GM19239 (cell line): Measurements from ENCODE around the gene PRPH.
"Not testable (repeated sequence)": the region's sequence is repeated elsewhere in the genome, so short reads cannot be mapped to it uniquely, and the experiment has no call there.

Experiments used
- DNase-seq: peaks from one replicate; pipeline ENCODE4 v3.0.0; 2011; ENCODE audit warnings: low spot score; ENCODE audit not compliant: insufficient read length
- FAIRE-seq: peaks from 2 replicates; lab custom pipeline; 2011; peaks lifted over from hg19 to GRCh38; lab: Jason Lieb, UNC

The PRPH gene

DNA sequence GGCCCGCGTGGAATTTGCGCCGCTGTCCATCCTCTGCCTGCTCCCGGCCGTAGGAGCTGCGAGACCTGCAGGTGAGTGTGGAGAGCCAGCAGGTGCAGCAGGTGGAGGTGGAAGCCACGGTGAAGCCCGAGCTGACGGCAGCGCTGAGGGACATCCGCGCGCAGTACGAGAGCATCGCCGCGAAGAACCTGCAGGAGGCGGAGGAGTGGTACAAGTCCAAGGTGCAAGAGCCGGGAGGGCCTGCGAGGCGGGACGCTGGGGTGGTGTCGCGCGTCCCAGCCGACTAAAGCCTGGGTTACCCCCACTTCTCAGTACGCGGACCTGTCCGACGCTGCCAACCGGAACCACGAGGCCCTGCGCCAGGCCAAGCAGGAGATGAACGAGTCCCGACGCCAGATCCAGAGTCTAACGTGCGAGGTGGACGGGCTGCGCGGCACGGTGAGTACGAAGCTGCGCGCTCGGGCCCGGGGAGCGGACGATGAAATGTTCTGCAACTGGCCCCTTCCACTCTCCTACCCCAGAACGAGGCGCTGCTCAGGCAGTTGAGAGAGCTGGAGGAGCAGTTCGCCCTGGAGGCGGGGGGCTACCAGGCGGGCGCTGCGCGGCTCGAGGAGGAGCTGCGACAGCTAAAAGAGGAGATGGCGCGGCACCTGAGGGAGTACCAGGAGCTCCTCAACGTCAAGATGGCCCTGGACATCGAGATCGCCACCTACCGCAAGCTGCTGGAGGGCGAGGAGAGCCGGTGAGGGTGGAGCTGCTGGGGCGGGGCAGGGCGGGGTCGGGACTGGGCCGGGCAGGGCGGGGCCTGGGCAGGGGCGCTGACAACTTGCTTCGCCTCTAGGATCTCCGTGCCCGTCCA lies 2.1 kb downstream of the PRPH start:
- FAIRE-seq (no peak), DNase-seq (no peak)

DNA sequence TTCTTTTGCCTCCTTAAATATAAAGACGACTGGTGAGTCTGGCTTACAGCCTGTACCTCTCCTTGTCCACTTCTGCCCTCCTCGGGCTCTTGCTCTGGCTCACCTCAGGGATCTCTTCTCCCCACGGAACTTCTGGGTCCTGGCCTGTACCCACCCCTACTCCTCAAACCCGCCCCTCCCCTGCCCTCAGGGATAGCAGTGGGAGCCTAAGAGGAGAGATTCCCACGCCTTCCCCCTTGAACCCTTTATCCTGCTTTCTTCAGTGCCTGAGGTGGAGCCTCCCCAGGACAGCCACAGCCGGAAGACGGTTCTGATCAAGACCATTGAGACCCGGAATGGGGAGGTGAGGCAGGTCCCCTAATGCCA lies 2.7 kb downstream of the PRPH start:
- DNase-seq, result no peak
- no peak for FAIRE-seq

DNA sequence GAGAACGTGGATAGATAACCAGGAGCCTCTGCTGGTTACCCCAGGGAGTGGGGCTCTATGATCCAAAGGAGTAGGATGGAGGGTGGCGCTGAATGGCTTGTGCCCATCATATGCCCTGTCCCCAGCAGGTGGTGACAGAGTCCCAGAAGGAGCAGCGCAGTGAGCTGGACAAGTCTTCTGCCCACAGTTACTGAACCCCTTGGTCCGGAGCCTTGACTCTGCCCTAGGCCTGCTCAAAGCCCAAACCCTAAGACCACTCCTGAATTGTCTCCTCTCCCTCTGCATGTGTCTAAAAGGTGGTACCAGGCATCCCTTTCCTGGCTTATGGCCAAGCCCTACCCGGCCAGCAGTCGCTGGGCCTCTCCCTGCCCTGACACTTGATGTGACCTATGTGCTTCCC lies 3.2 kb downstream of the PRPH start:
- DNase-seq (no peak), FAIRE-seq (no peak)

- DNase-seq (no peak), FAIRE-seq (no peak)
These were observed 6.8 kb downstream of the PRPH start for GRCh38 chr12:49301760-49302159.

- DNase-seq, result no peak
- FAIRE-seq, result no peak
These were observed 9.2 kb downstream of the PRPH start for GRCh38 chr12:49304161-49304560.

GRCh38 chr12:49305762-49306510 lies 11.0 kb downstream of the PRPH start:
- FAIRE-seq, result no peak
- no peak for DNase-seq

DNA sequence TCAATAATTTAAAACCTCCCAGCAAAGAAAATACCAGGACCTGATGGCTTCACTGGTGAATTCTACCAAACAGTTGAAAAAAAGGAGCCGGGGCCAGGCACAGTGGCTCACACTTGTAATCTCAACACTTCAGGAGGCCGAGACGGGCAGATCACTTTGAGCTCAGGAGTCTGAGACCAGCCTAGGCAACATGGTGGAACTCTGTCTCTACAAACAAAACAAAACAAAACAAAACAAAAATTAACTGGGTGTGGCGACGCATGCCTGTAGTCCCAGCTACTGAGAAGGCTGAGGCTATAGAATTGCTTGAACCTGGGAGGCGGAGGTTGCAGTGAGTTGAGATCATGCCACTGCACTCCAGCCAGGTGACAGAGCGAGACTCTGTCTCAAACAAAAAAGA lies 14.4 kb downstream of the PRPH start:
- FAIRE-seq, result no peak

DNA sequence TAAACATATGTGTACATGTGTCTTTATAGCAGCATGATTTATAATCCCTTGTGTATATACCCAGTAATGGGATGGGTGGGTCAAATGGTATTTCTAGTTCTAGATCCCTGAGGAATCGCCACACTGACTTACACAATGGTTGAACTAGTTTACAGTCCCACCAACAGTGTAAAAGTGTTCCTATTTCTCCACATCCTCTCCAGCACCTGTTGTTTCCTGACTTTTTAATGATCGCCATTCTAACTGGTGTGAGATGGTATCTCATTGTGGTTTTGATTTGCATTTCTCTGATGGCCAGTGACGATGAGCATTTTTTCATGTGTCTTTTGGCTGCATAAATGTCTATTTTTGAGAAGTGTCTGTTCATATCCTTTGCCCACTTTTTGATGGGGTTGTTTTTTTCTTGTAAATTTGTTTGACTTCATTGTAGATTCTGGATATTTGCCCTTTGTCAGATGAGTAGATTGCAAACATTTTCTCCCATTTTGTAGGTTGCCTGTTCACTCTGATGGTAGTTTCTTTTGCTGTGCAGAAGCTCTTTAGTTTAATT lies 15.6 kb downstream of the PRPH start:
- not testable (repeated sequence) for DNase-seq, FAIRE-seq

More for the DNA sequence above, 14.4 kb downstream of the PRPH start:
- no peak for DNase-seq

DNA sequence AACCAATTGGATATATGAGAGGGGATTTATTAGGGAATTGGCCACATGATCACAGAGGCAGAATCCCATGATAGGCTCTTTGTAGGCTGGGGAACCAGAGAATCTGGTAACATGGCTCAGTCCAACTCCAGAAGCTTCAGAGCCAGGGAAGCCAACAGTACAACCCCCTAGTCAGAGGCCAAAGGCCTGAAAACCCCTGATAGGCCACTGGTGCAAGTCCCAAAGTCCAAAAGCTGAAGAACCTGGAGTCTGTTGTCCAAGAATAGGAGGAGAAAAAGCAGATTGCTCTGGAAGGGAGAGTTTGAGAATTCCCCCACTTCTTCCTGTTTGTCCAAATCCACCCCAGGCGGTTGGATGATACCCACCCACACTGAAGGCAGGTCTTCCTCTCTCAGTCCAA lies 19.9 kb downstream of the PRPH start:
- DNase-seq, result no peak
- no peak for FAIRE-seq

DNA sequence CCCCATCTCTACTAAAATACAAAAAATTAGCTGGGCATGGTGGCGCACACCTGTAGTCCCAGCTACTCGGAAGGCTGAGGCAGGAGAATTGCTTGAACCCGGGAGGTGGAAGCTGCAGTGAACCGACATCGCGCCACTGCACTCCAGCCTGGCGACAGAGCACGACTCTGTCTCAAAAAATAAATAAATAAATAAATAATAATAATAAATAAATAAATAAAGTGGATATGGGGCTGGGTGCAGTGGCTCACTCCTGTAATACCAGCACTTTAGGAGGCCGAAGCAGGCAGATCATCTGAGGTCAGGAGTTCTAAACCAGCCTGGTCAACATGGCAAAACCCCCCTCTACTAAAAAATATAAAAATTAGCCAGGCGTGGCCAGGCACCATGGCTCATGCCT lies 22.2 kb downstream of the PRPH start:
- not testable (repeated sequence) for FAIRE-seq, DNase-seq

GRCh38 chr12:49320411-49321103 lies 25.6 kb downstream of the PRPH start:
- not testable (repeated sequence) for FAIRE-seq, DNase-seq

DNA sequence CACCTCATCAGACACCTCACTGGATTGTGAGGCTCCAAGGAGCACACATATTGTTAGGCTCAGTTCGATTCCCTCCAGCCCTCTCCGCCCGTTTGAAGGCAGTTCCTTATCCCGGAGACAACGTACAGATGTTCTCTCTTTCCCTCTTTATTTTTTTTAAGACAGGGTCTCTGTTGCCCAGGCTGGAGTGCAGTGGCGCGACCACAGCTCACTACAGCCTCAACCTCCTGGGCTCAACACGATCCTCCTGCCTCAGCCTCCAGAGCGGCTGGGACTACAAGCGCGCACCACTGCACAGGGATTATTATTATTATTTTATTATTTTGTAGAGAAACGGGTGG lies 27.4 kb downstream of the PRPH start:
- DNase-seq (no peak), FAIRE-seq (peak; percentile 8)

DNA sequence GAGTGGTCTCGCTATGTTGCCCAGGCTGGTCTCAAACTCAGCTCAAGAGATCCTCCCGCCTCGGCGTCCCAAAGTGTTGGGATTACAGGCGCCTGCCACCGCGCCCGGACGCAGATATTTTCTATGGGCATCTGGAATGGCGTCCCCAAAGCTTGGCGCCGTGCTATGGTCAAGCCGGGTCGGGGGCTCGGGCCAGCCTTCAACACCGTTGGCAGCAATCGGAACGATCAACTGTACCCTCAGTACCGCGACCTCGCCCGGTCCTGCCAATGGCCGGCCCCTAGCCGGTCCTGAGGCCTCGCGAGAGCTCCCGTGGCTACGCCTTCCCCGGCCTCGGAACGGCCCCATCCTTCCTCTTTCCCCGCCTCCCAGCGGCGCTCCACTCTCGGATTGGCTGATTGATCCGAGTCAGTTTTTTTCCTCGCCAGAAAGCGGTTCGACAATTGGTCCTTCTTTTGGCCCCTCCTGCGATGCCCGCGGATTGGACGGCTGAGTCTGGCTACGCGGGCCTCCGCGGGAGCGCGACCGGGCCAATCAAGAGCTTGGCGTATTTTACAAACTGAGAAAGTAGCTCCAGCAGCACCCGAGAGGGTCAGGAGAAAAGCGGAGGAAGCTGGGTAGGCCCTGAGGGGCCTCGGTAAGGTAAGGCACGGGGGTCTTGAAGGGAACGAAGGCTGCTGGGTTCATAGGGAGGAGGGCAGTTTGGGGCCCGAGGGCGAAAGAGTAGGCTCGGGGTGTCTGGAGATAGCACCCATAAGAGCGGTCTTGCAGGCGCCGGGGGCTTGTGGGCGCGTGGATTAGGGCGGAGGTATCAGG lies 28.0 kb downstream of the PRPH start, which contains the start of gene TROAP:
Gene TROAP, plus strand, starts transcription at position 548 of the 816 bp plus-strand sequence. CDS start 354 bp downstream, outside the sequence.
- DNase-seq (peak; percentile 94), FAIRE-seq (peak; percentile 97)

- DNase-seq (no peak), FAIRE-seq (no peak)
These were observed 28.7 kb downstream of the PRPH start for GRCh38 chr12:49323524-49324097.

- DNase-seq, result no peak
- FAIRE-seq, result no peak
These were observed 30.7 kb downstream of the PRPH start for GRCh38 chr12:49325606-49326005.

GRCh38 chr12:49327368-49327767 lies 32.4 kb downstream of the PRPH start:
- no peak for DNase-seq
- no peak for FAIRE-seq

GRCh38 chr12:49327887-49328286 lies 32.9 kb downstream of the PRPH start:
- FAIRE-seq, result no peak
- DNase-seq, result no peak

- DNase-seq (no peak), FAIRE-seq (no peak)
These were observed 33.9 kb downstream of the PRPH start for GRCh38 chr12:49328816-49329215.

- no peak for DNase-seq
These were observed 35.2 kb downstream of the PRPH start for GRCh38 chr12:49330032-49330619.

More at GRCh38 chr12:49330032-49330619, 35.2 kb downstream of the PRPH start:
- no peak for FAIRE-seq
